HepG2 (cell line): Measurements from ENCODE around the gene SYPL2. TPM values are rescaled to one million over a fixed set of nuclear protein-coding genes. Genes with fewer than 3 reads are reported as not detected.

Experiments used
- AKAP8 ChIP-seq: sonication (generic); formaldehyde crosslinking; IDR thresholded peaks from 2 replicates; pipeline ENCODE4 v1.5.1; 2020; ENCODE audit warnings: mild to moderate bottlenecking, missing genetic modification reagents
- BCL6 ChIP-seq: IDR thresholded peaks from 2 replicates; pipeline ENCODE4 v1.6.1; 2016; ENCODE audit warnings: missing genetic modification reagents, missing compliant biosample characterization
- CBX2 ChIP-seq, 2 experiments: fragments of 200-600 bp in 1 of 2; sonication (generic); formaldehyde crosslinking in 1 of 2; IDR thresholded peaks; 2 replicates each; pipeline versions ENCODE4 v1.7.0 to v1.8.1; 2018 to 2022; ENCODE audit warnings: low read depth in 2 of 2, low read length in 1 of 2, mild to moderate bottlenecking in 1 of 2, missing genetic modification reagents in 1 of 2
- EED ChIP-seq: sonication (generic); formaldehyde crosslinking; IDR thresholded peaks from 2 replicates; pipeline ENCODE4 v1.5.0; 2020; ENCODE audit warnings: mild to moderate bottlenecking, missing genetic modification reagents
- HNF1B ChIP-seq: sonication (generic); formaldehyde crosslinking; IDR thresholded peaks from 2 replicates; pipeline ENCODE4 v1.5.1; 2020; ENCODE audit warnings: mild to moderate bottlenecking, moderate library complexity, missing genetic modification reagents
- KLF16 ChIP-seq, 2 experiments: sonication (generic) in 1 of 2; formaldehyde crosslinking in 1 of 2; IDR thresholded peaks; 2 replicates each; pipeline versions ENCODE4 v1.6.1 to v1.8.0; 2016 to 2023; ENCODE audit warnings: missing genetic modification reagents in 2 of 2, missing compliant biosample characterization in 1 of 2
- ZMYM3 ChIP-seq: sonication (generic); formaldehyde crosslinking; IDR thresholded peaks from 2 replicates; pipeline ENCODE4 v1.5.1; 2020; ENCODE audit warnings: mild to moderate bottlenecking, missing genetic modification reagents
- ZNF513 ChIP-seq: sonication (generic); formaldehyde crosslinking; conservative IDR thresholded peaks from 2 replicates; pipeline ENCODE4 v1.5.0; 2020; ENCODE audit warnings: missing genetic modification reagents
- ZNF646 ChIP-seq: sonication (generic); formaldehyde crosslinking; IDR thresholded peaks from 2 replicates; pipeline ENCODE4 v1.9.0; 2021; ENCODE audit warnings: mild to moderate bottlenecking, missing genetic modification reagents
- ZNF792 ChIP-seq: IDR thresholded peaks from 2 replicates; pipeline ENCODE4 v1.6.1; 2016
- ZSCAN29 ChIP-seq: sonication (generic); formaldehyde crosslinking; conservative IDR thresholded peaks from 2 replicates; pipeline ENCODE4 v1.4.0; 2020; ENCODE audit warnings: mild to moderate bottlenecking, missing genetic modification reagents
- polyA plus RNA-seq, 8 experiments: library from polyadenylated mRNA; depleted of rRNA in 3 of 8; stranded (reverse) in 7 of 8; unstranded in 1 of 8; fragments of >200 nt; fragmentation: Illumina TruSeq in 4 of 8; extraction: Trizol in 4 of 8; gene quantifications; 2 replicates each; pipeline versions ENCODE4 v1.2.1 to v1.2.3, GENCODE V29; 2011 to 2016; ENCODE audit warnings: low read depth in 4 of 8, missing spikeins in 1 of 8, mixed read lengths in 1 of 8; ENCODE audit not compliant: insufficient read depth in 1 of 8
- total RNA-seq, 5 experiments: library from RNA; depleted of rRNA; stranded (reverse); fragments of >200 nt; fragmentation: Illumina TruSeq; extraction: Trizol; gene quantifications; 2 replicates each; pipeline ENCODE4 v1.2.3, GENCODE V29; 2016; ENCODE audit warnings: low read depth in 1 of 5
- TF ChIP-seq, protein P1 (sequence below): IDR thresholded peaks from 2 replicates; pipeline ENCODE4 v1.6.1; 2016; ENCODE audit warnings: missing genetic modification reagents, missing compliant biosample characterization
- TF ChIP-seq, protein P2 (sequence below): IDR thresholded peaks from 2 replicates; pipeline ENCODE4 v1.6.1; 2018; ENCODE audit warnings: missing genetic modification reagents, mild to moderate bottlenecking, missing compliant biosample characterization

Gene SYPL2
- total and polyA plus RNA-seq, 2 of the 13 experiments (the other 11 are each of a cell fraction or from before 2014, with no cell fraction given), result 0.17 to 0.24 TPM

- TF ChIP-seq ZNF646 (CRISPR knock-in tag) (0 out of 2 replicates have a peak, but pooled peaks have one; percentile 39), BCL6 (CRISPR knock-in tag) (peak; percentile 33; the same call in 1 of the 2 replicates), ZMYM3 (CRISPR knock-in tag) (peak; percentile 50; the same call in 1 of the 2 replicates), KLF16 (CRISPR knock-in tag; IDR thresholded peaks at IDR 0.05) (peak in 1 of 2 experiments; percentile 89; a peak in 1 of 4 replicates), AKAP8 (CRISPR knock-in tag) (no peak), ZNF513 (CRISPR knock-in tag) (no peak), CBX2 (IDR thresholded peaks at IDR 0.05; ENCODE audit: low read depth, low read length) (no peak), CBX2 (CRISPR knock-in tag; IDR thresholded peaks at IDR 0.05; ENCODE audit: low read depth) (no peak), ZSCAN29 (CRISPR knock-in tag) (0 out of 2 replicates have a peak, but pooled peaks have one; percentile 30), ZNF792 (CRISPR knock-in tag) (peak; percentile 65; the same call in 1 of the 2 replicates), EED (peak; percentile 73; the same call in 1 of the 2 replicates), HNF1B (peak; percentile 91)
- TF ChIP-seq, protein P1, sequence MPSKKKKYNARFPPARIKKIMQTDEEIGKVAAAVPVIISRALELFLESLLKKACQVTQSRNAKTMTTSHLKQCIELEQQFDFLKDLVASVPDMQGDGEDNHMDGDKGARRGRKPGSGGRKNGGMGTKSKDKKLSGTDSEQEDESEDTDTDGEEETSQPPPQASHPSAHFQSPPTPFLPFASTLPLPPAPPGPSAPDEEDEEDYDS (CRISPR knock-in tag), result peak; percentile 55
- TF ChIP-seq, protein P2, sequence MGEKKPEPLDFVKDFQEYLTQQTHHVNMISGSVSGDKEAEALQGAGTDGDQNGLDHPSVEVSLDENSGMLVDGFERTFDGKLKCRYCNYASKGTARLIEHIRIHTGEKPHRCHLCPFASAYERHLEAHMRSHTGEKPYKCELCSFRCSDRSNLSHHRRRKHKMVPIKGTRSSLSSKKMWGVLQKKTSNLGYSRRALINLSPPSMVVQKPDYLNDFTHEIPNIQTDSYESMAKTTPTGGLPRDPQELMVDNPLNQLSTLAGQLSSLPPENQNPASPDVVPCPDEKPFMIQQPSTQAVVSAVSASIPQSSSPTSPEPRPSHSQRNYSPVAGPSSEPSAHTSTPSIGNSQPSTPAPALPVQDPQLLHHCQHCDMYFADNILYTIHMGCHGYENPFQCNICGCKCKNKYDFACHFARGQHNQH (CRISPR knock-in tag), result peak; percentile 51; the same call in 1 of the 2 replicates
- TF ChIP-seq, all 625 proteins: peak for 238
Measured at GRCh38 chr1:109493805-109494539, 27.6 kb downstream of the SYPL2 start, which contains the start of gene CYB561D1 (continued).
